H1 (cell line): ENCODE results near the gene TRAPPC11. TPM values are rescaled to one million over a fixed set of nuclear protein-coding genes. Genes with fewer than 3 reads are reported as not detected.

Source experiments
- BRCA1 ChIP-seq: IDR thresholded peaks from 2 replicates; pipeline ENCODE4 v1.6.1; 2012; ENCODE audit warnings: low read depth, low read length, improper control_type of control experiment
- CHD7 ChIP-seq: fragments of 300-600 bp; sonication (generic); IDR thresholded peaks from 2 replicates; pipeline ENCODE4 v1.7.1; 2012; ENCODE audit warnings: low read length, moderate library complexity, mild to moderate bottlenecking, inconsistent platforms; ENCODE audit not compliant: insufficient replicate concordance
- FOSL1 ChIP-seq: IDR thresholded peaks from 2 replicates; pipeline ENCODE4 v1.6.1; 2011; ENCODE audit warnings: mild to moderate bottlenecking, low read depth, low read length, moderate library complexity; ENCODE audit not compliant: insufficient read depth
- RNF2 ChIP-seq: fragments of 200-900, 300-1000 bp; sonication (generic); IDR thresholded peaks from 2 replicates; pipeline ENCODE4 v1.7.1; 2016; ENCODE audit warnings: borderline replicate concordance, low read depth, mild to moderate bottlenecking, antibody characterized with exemption, low read length; ENCODE audit not compliant: poor library complexity, severe bottlenecking; ENCODE audit errors: missing control alignments
- TCF12 ChIP-seq: IDR thresholded peaks from 2 replicates; pipeline ENCODE4 v1.6.1; 2011; ENCODE audit warnings: low read depth, mild to moderate bottlenecking, low read length
- TEAD4 ChIP-seq: IDR thresholded peaks from 2 replicates; pipeline ENCODE4 v1.6.1; 2012; ENCODE audit warnings: low read depth, low read length, inconsistent platforms, mixed read lengths
- polyA plus RNA-seq, 7 experiments: library from polyadenylated mRNA; depleted of rRNA in 3 of 7; stranded (reverse) in 5 of 7; unstranded in 2 of 7; fragments of >200 nt in 5 of 7; fragments of 200-250 nt in 2 of 7; gene quantifications; 1 replicate in 5 of 7; 2 replicates in 1 of 7; 4 replicates in 1 of 7; pipeline versions ENCODE4 v1.2.1 to v1.2.3, GENCODE V29; 2011 to 2013; ENCODE audit warnings: missing spikeins in 2 of 7, mixed read lengths in 2 of 7
- total RNA-seq: library from RNA; stranded (reverse); fragmentation: NEBNext Ultra II Directional; extraction: Animal tissue kit (Norgen Biotek cat#: 25700); gene quantifications from 2 replicates; pipeline ENCODE4 v1.2.1, GENCODE V29; 2021

The TRAPPC11 gene
- total and polyA plus RNA-seq, 2 of the 8 experiments (the other 6 are each of a cell fraction or from before 2014, with no cell fraction given): 19.2 to 25.9 TPM

- no peak for TF ChIP-seq CHD7
- no peak for TF ChIP-seq BRCA1
- no peak for TF ChIP-seq RNF2
- TF ChIP-seq FOSL1: no peak
- no peak for TF ChIP-seq TEAD4
- TF ChIP-seq TCF12: no peak
These were observed 87.5 kb downstream of the TRAPPC11 start (continued) for GRCh38 chr4:183746305-183747229.
